ENCODE measurements around the gene MYO3B.

The MYO3B gene

DNA sequence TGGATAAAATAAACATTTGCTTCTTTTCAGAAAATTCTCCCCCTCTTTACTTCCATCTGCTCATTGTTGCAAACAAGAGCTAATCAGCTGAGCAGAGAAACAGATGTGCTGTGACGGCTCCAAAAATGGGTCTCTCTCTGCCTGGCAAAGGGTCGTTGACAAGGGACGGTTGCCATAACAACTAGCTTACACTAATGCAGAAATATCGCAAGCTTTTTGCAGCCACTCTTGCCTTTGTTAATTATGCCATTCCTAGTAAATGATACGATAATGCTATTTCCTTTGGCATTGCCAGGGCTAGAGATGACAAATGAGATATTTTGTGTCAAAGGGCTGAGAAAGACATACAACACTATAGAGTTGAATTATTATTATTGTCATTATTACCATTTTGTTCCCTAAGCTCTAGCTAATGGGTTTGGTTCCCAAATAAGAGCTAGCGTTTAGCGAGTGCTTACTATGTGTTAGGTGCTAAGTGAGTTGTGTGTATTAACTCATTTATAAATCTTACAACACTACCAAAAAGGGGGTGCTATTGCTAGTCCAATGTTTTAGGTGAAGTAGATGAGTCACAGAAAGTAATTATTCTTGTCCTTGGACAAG lies 46.8 kb downstream of the MYO3B start:
- DNase-seq (ENCODE audit: low spot score in 2 of 2) (no peak), ATAC-seq (ENCODE audit: low read depth) (no peak)
- H3K4me3 Mint-ChIP-seq: no peak overlapping the region
- no peak overlapping the region for H3K27ac Mint-ChIP-seq
- no peaks in the 10 kb centered on the region for H3K36me3 Mint-ChIP-seq
- H3K4me1 Mint-ChIP-seq: peaks cover 2% of the 10 kb centered on the region
- no peaks in the 10 kb centered on the region for H3K27me3 Mint-ChIP-seq
- no peaks in the 10 kb centered on the region for H3K9me3 Mint-ChIP-seq

DNA sequence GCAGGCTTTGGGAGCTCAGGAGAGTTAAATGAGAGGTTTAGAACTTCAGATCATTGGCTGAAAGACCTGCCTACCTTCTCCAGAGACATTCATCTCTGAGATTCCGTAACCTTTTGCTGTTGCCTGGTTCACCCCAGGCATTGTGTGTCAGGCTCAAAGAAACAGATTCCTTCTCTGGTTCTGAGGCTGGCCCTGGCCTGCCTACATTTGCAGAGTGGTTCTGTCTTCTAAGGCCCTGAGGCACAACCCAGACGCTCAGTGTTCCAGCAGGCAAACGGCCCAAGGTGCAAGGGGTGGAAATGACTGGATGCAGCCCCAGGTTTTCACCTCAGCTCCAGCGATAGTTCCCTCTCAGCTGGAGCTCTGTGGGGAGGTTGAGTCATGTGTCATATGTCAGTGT lies 48.3 kb downstream of the MYO3B start:
- no peak overlapping the region for H3K27ac Mint-ChIP-seq
- H3K9me3 Mint-ChIP-seq: no peaks in the 10 kb centered on the region
- no peak for DNase-seq (ENCODE audit: low spot score in 2 of 2)
- no peaks in the 10 kb centered on the region for H3K36me3 Mint-ChIP-seq
- ATAC-seq (ENCODE audit: low read depth): no peak
- H3K4me1 Mint-ChIP-seq: peaks cover 2% of the 10 kb centered on the region
- no peak overlapping the region for H3K4me3 Mint-ChIP-seq
- H3K27me3 Mint-ChIP-seq: no peaks in the 10 kb centered on the region

GRCh38 chr2:170227507-170227947 lies 49.6 kb downstream of the MYO3B start:
- ATAC-seq (ENCODE audit: low read depth): no peak
- no peak for DNase-seq (ENCODE audit: low spot score in 2 of 2)
- Mint-ChIP-seq H3K4me1 (peaks cover 2% of the 10 kb centered on the region), H3K36me3 (no peaks in the 10 kb centered on the region), H3K9me3 (no peaks in the 10 kb centered on the region), H3K27me3 (no peaks in the 10 kb centered on the region), H3K27ac (no peak overlapping the region), H3K4me3 (no peak overlapping the region)

- Mint-ChIP-seq H3K27me3 (no peaks in the 10 kb centered on the region), H3K4me3 (no peak overlapping the region), H3K9me3 (no peaks in the 10 kb centered on the region), H3K4me1 (peaks cover 2% of the 10 kb centered on the region), H3K27ac (no peak overlapping the region), H3K36me3 (no peaks in the 10 kb centered on the region)
- ATAC-seq (ENCODE audit: low read depth) (no peak), DNase-seq (ENCODE audit: low spot score in 2 of 2) (no peak)
Measured at GRCh38 chr2:170227951-170228350, 50.0 kb downstream of the MYO3B start.

- no peak overlapping the region for H3K27ac Mint-ChIP-seq
- no peak overlapping the region for H3K4me3 Mint-ChIP-seq
- H3K9me3 Mint-ChIP-seq: no peaks in the 10 kb centered on the region
- ATAC-seq (ENCODE audit: low read depth): no peak
- no peaks in the 10 kb centered on the region for H3K27me3 Mint-ChIP-seq
- H3K36me3 Mint-ChIP-seq: no peaks in the 10 kb centered on the region
- DNase-seq (ENCODE audit: low spot score in 2 of 2): no peak
- peaks cover 2% of the 10 kb centered on the region for H3K4me1 Mint-ChIP-seq
Measured at GRCh38 chr2:170228429-170228828, 50.5 kb downstream of the MYO3B start.

GRCh38 chr2:170229125-170229524 lies 51.2 kb downstream of the MYO3B start:
- Mint-ChIP-seq H3K4me3 (no peak overlapping the region), H3K4me1 (peaks cover 2% of the 10 kb centered on the region), H3K36me3 (no peaks in the 10 kb centered on the region), H3K27ac (no peak overlapping the region), H3K27me3 (no peaks in the 10 kb centered on the region), H3K9me3 (no peaks in the 10 kb centered on the region)
- DNase-seq (ENCODE audit: low spot score in 2 of 2) (no peak), ATAC-seq (ENCODE audit: low read depth) (no peak)

- ATAC-seq (ENCODE audit: low read depth) (no peak), DNase-seq (ENCODE audit: low spot score in 2 of 2) (no peak)
- no peak overlapping the region for H3K27ac Mint-ChIP-seq
- H3K4me1 Mint-ChIP-seq: peaks cover 2% of the 10 kb centered on the region
- H3K9me3 Mint-ChIP-seq: no peaks in the 10 kb centered on the region
- no peak overlapping the region for H3K4me3 Mint-ChIP-seq
- no peaks in the 10 kb centered on the region for H3K36me3 Mint-ChIP-seq
- H3K27me3 Mint-ChIP-seq: no peaks in the 10 kb centered on the region
Measured at GRCh38 chr2:170229744-170230143, 51.8 kb downstream of the MYO3B start.

DNA sequence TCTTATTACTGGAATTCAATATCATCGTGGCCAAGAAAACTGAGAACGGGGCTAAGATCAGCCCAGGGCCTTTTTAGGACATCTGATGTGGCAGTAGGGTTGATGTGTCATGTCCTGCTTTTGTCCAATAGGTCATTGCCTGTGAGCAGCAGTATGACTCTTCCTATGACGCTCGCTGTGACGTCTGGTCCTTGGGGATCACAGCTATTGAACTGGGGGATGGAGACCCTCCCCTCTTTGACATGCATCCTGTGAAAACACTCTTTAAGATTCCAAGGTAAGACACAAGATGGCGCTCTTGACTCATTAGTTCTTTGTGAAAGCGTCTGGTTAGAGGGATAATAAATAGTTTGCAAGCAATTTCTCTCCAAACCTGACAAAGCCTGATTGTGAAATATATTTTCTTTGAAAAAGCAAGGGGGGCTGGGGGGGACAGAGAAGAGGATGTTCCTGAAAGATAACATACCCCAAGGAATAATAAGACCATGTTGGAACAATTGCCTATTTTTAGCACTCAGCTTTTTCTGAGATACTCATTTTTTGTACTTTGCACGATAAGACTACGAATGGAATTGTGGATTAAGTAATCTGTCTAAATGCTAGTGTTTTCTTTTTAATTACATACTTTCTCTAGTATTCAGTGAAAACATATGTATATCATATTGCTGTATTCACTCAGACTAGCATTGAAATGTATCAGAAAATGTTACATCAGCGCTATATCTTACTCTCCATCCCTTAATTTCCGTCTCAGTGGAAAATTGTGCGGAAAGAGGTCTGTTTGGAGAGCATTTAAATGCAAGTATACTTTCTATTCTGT lies 58.1 kb downstream of the MYO3B start:
- H3K9me3 Mint-ChIP-seq: no peaks in the 10 kb centered on the region
- no peak for ATAC-seq (ENCODE audit: low read depth)
- no peaks in the 10 kb centered on the region for H3K4me1 Mint-ChIP-seq
- H3K27ac Mint-ChIP-seq: no peak overlapping the region
- DNase-seq (ENCODE audit: low spot score in 2 of 2): no peak
- H3K36me3 Mint-ChIP-seq: no peaks in the 10 kb centered on the region
- peaks cover 6% of the 10 kb centered on the region for H3K27me3 Mint-ChIP-seq
- H3K4me3 Mint-ChIP-seq: no peak overlapping the region

GRCh38 chr2:170236680-170237047 lies 58.7 kb downstream of the MYO3B start:
- H3K9me3 Mint-ChIP-seq: no peaks in the 10 kb centered on the region
- no peak for ATAC-seq (ENCODE audit: low read depth)

GRCh38 chr2:170237572-170238120 lies 59.7 kb downstream of the MYO3B start:
- H3K36me3 Mint-ChIP-seq: no peaks in the 10 kb centered on the region
- no peaks in the 10 kb centered on the region for H3K9me3 Mint-ChIP-seq
- H3K27ac Mint-ChIP-seq: no peak overlapping the region
- peaks cover 6% of the 10 kb centered on the region for H3K27me3 Mint-ChIP-seq
- DNase-seq (ENCODE audit: low spot score in 2 of 2) (no peak), ATAC-seq (ENCODE audit: low read depth) (no peak)
- no peaks in the 10 kb centered on the region for H3K4me1 Mint-ChIP-seq
- H3K4me3 Mint-ChIP-seq: no peak overlapping the region

More at GRCh38 chr2:170236680-170237047, 58.7 kb downstream of the MYO3B start:
- DNase-seq (ENCODE audit: low spot score in 2 of 2): no peak
- Mint-ChIP-seq H3K4me3 (no peak overlapping the region), H3K27me3 (peaks cover 6% of the 10 kb centered on the region), H3K27ac (no peak overlapping the region), H3K36me3 (no peaks in the 10 kb centered on the region), H3K4me1 (no peaks in the 10 kb centered on the region)

DNA sequence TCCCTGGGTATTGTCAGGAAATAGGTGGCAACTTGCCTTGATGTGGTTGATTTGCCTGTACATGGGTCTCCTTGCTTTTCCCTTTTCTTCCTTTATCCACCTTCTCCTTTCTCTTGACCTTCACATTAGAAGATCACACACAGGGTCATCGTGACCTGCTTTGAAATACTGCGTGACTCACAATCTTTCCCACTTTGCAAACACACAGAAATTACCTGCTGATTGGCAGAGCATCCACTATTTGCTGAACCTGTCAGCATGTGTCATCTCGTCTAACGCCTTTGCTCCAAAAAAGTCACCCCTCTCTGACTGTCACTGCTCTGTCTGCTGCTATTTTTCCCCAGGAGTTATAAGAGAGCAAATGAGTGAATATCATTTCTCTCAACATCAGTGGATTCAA lies 60.8 kb downstream of the MYO3B start:
- Mint-ChIP-seq H3K4me1 (no peaks in the 10 kb centered on the region), H3K27ac (no peak overlapping the region), H3K27me3 (peaks cover 6% of the 10 kb centered on the region), H3K9me3 (no peaks in the 10 kb centered on the region), H3K36me3 (no peaks in the 10 kb centered on the region), H3K4me3 (no peak overlapping the region)
- ATAC-seq (ENCODE audit: low read depth) (no peak), DNase-seq (ENCODE audit: low spot score in 2 of 2) (no peak)

DNA sequence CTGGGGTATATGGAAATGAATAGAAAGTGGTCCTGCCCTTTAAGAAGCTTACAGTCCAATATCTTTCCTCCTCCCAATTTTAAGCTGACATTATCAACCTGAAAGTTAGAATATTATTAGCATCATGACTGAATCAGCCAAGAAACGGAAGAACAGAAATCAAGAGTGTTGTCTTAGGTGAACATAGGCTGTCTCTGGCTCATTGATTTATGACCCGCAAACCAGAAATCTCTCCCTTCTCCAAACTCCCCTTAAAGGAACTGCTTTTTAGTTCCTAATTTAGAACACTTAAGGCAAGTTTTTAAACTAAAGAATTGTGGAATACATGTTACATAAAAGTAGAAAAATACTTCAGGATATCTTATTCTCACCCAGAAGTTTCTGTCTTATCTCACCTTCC lies 62.7 kb downstream of the MYO3B start:
- Mint-ChIP-seq H3K4me3 (no peak overlapping the region), H3K27me3 (peaks cover 8% of the 10 kb centered on the region), H3K9me3 (no peaks in the 10 kb centered on the region), H3K27ac (no peak overlapping the region), H3K4me1 (no peaks in the 10 kb centered on the region), H3K36me3 (no peaks in the 10 kb centered on the region)
- DNase-seq (ENCODE audit: low spot score in 2 of 2): no peak
- ATAC-seq (ENCODE audit: low read depth): no peak

- H3K36me3 Mint-ChIP-seq: no peaks in the 10 kb centered on the region
- no peak overlapping the region for H3K4me3 Mint-ChIP-seq
- peaks cover 10% of the 10 kb centered on the region for H3K27me3 Mint-ChIP-seq
- H3K4me1 Mint-ChIP-seq: no peaks in the 10 kb centered on the region
- H3K9me3 Mint-ChIP-seq: no peaks in the 10 kb centered on the region
- ATAC-seq (ENCODE audit: low read depth) (no peak), DNase-seq (ENCODE audit: low spot score in 2 of 2) (no peak)
- no peak overlapping the region for H3K27ac Mint-ChIP-seq
Measured at GRCh38 chr2:170241756-170242155, 63.8 kb downstream of the MYO3B start.

DNA sequence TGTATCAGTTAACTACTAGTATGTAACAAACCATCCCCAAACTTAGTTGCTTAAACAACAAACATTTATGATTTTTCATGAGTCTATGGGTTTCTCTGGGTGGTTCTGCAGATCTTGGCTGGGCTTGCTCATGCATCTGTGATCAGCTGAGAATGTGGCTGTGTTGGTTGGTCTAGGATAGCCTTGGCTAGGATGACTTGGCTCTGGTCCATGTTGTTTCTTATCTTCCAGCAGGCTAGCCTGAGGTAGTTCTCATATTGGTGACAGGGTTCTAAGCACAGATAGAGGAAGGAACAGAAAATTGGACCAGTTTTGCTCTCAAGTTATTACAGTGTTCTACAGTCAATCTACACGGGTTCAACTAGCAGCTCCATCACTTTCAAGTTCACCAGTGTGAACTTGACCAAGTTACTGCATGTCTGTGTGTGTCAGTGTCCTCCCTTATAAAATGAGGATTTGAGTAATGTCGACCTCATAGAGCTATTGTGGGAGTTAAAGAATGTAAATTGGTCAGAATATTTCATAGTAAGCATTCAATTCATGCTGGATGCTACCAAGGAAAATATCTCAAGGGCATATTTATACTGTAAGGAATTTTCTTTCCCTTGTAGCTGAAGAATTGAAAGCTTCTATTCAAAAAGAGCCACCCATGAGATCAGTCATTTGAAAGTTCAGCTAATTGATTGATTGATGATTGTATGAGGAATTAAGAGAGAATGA lies 65.3 kb downstream of the MYO3B start:
- Mint-ChIP-seq H3K36me3 (no peaks in the 10 kb centered on the region), H3K27me3 (peaks cover 8% of the 10 kb centered on the region), H3K4me3 (no peak overlapping the region)

More for the DNA sequence above, 65.3 kb downstream of the MYO3B start:
- Mint-ChIP-seq H3K4me1 (no peaks in the 10 kb centered on the region), H3K9me3 (no peaks in the 10 kb centered on the region), H3K27ac (no peak overlapping the region)
- no peak for ATAC-seq (ENCODE audit: low read depth)
- DNase-seq (ENCODE audit: low spot score in 2 of 2): no peak

Measured in memory B cell (primary cell).